Ishikawa (cell line): ENCODE results near the gene KYAT1.

ENCODE experiments used
- CEBPB ChIP-seq: IDR thresholded peaks from 2 replicates; pipeline ENCODE4 v1.6.1; 2012
- CREB1 ChIP-seq: IDR thresholded peaks from 2 replicates; pipeline ENCODE4 v1.6.1; 2012; ENCODE audit warnings: low read depth
- EGR1 ChIP-seq: IDR thresholded peaks from 2 replicates; pipeline ENCODE4 v1.6.1; 2012
- EP300 ChIP-seq: IDR thresholded peaks from 2 replicates; pipeline ENCODE4 v1.6.1; 2012; ENCODE audit warnings: borderline replicate concordance
- FOXM1 ChIP-seq: IDR thresholded peaks from 2 replicates; pipeline ENCODE4 v1.6.1; 2012; ENCODE audit warnings: low read depth, borderline replicate concordance
- MAX ChIP-seq: IDR thresholded peaks from 2 replicates; pipeline ENCODE4 v1.6.1; 2012
- NFIC ChIP-seq: IDR thresholded peaks from 2 replicates; pipeline ENCODE4 v1.6.1; 2012
- RAD21 ChIP-seq: IDR thresholded peaks from 2 replicates; pipeline ENCODE4 v1.6.1; 2012; ENCODE audit warnings: low read depth
- REST ChIP-seq: IDR thresholded peaks from 2 replicates; pipeline ENCODE4 v1.6.1; 2012; ENCODE audit warnings: low read depth, mild to moderate bottlenecking
- TCF12 ChIP-seq: IDR thresholded peaks from 2 replicates; pipeline ENCODE4 v1.6.1; 2012; ENCODE audit warnings: low read depth
- TEAD4 ChIP-seq: IDR thresholded peaks from 2 replicates; pipeline ENCODE4 v1.6.1; 2012
- USF1 ChIP-seq: IDR thresholded peaks from 2 replicates; pipeline ENCODE4 v1.6.1; 2012
- YY1 ChIP-seq: IDR thresholded peaks from 2 replicates; pipeline ENCODE4 v1.6.1; 2012; ENCODE audit warnings: low read depth
- ZBTB7A ChIP-seq: IDR thresholded peaks from 2 replicates; pipeline ENCODE4 v1.6.1; 2012; ENCODE audit warnings: low read depth

KYAT1 gene

GRCh38 chr9:128886211-128886891 is 4.6 kb upstream of the KYAT1 start:
- TF ChIP-seq NFIC (no peak), RAD21 (no peak), EP300 (no peak), FOXM1 (no peak), CEBPB (no peak), YY1 (no peak), EGR1 (no peak), MAX (no peak), USF1 (no peak), REST (no peak)

GRCh38 chr9:128885798-128886197 is 4.0 kb upstream of the KYAT1 start:
- no peak for TF ChIP-seq USF1

- TF ChIP-seq CEBPB (no peak), NFIC (no peak), MAX (no peak), EGR1 (no peak), FOXM1 (no peak), YY1 (no peak), RAD21 (no peak), USF1 (no peak)
Observed at GRCh38 chr9:128885376-128885775, 3.6 kb upstream of the KYAT1 start.

GRCh38 chr9:128884164-128884563 is 2.4 kb upstream of the KYAT1 start:
- TF ChIP-seq TCF12 (no peak), EP300 (no peak), CEBPB (no peak)

GRCh38 chr9:128882677-128883603 is 1.2 kb upstream of the KYAT1 start:
- no peak for TF ChIP-seq TEAD4
- no peak for TF ChIP-seq NFIC
- TF ChIP-seq MAX = no peak
- no peak for TF ChIP-seq CREB1
- no peak for TF ChIP-seq FOXM1
- TF ChIP-seq EP300 = no peak
- no peak for TF ChIP-seq YY1
- TF ChIP-seq TCF12 = no peak
- no peak for TF ChIP-seq USF1
- TF ChIP-seq EGR1 = no peak
- TF ChIP-seq RAD21 = no peak
- no peak for TF ChIP-seq ZBTB7A
- TF ChIP-seq REST = no peak
- TF ChIP-seq CEBPB = no peak
